Measurements from ENCODE around the gene RAB23. TPM values are rescaled to one million over a fixed set of nuclear protein-coding genes. Genes with fewer than 3 reads are reported as not detected.

RAB23 gene
- total RNA-seq, 2 experiments from 2014 or later = 3.5 to 4.1 TPM

- no TSS peak for BruUV-seq (replicated peaks)
Measured at GRCh38 chr6:57195457-57195856, 26.6 kb downstream of the RAB23 start.

GRCh38 chr6:57193177-57193576 lies 28.9 kb downstream of the RAB23 start:
- Histone ChIP-seq H3K9me3 (ENCODE audit: low read length) (no peaks in the 10 kb centered on the region), H3K79me2 (ENCODE audit: insufficient read depth, low read depth, low read length) (no peaks in the 10 kb centered on the region), H3K9me2 (ENCODE audit: insufficient read depth, low read length) (no peaks in the 10 kb centered on the region), H4K20me1 (ENCODE audit: insufficient read depth, low read length) (no peaks in the 10 kb centered on the region), H3K27ac (ENCODE audit: low read depth, low read length, poor library complexity, severe bottlenecking) (no peak overlapping the region), H3K36me3 (ENCODE audit: insufficient read depth, low read length) (peaks cover 25% of the 10 kb centered on the region; the same call in 1 of the 2 replicates), H3K4me1 (ENCODE audit: insufficient read depth, low read length, poor library complexity, severe bottlenecking) (no peaks in the 10 kb centered on the region), H3K4me2 (ENCODE audit: low read length) (no peak overlapping the region), H3K4me3 (ENCODE audit: low read depth, low read length, poor library complexity, severe bottlenecking) (no peak overlapping the region), H2AFZ (ENCODE audit: low read length) (no peak overlapping the region)
- POLR2A ChIA-PET = no interaction called here
- no TSS peak for BruUV-seq (replicated peaks)
- TF ChIP-seq CTCF (conservative IDR thresholded peaks at IDR 0.05; ENCODE audit: low read length) = no peak
- no peak for TF ChIP-seq EZH2phosphoT487 (IDR thresholded peaks at IDR 0.05; ENCODE audit: borderline replicate concordance, low read depth, low read length)
- intact Hi-C loops (cut with micrococcal nuclease; ENCODE audit: unreplicated experiment) = no loop called here
- no peak for DNase-seq (ENCODE audit: low spot score)
- CTCF ChIA-PET (ENCODE audit: unreplicated experiment) = no interaction called here

More at GRCh38 chr6:57195457-57195856, 26.6 kb downstream of the RAB23 start:
- Histone ChIP-seq H3K4me2 (ENCODE audit: low read length) (no peak overlapping the region), H3K79me2 (ENCODE audit: insufficient read depth, low read depth, low read length) (no peaks in the 10 kb centered on the region), H3K4me1 (ENCODE audit: insufficient read depth, low read length, poor library complexity, severe bottlenecking) (no peaks in the 10 kb centered on the region), H3K9me3 (ENCODE audit: low read length) (no peaks in the 10 kb centered on the region), H3K4me3 (ENCODE audit: low read depth, low read length, poor library complexity, severe bottlenecking) (no peak overlapping the region), H2AFZ (ENCODE audit: low read length) (no peak overlapping the region), H3K9me2 (ENCODE audit: insufficient read depth, low read length) (no peaks in the 10 kb centered on the region), H3K36me3 (ENCODE audit: insufficient read depth, low read length) (peaks cover 18% of the 10 kb centered on the region; the same call in 1 of the 2 replicates), H4K20me1 (ENCODE audit: insufficient read depth, low read length) (no peaks in the 10 kb centered on the region), H3K27ac (ENCODE audit: low read depth, low read length, poor library complexity, severe bottlenecking) (no peak overlapping the region)
- POLR2A ChIA-PET = no interaction called here
- TF ChIP-seq CTCF (conservative IDR thresholded peaks at IDR 0.05; ENCODE audit: low read length) = no peak
- no peak for TF ChIP-seq EZH2phosphoT487 (IDR thresholded peaks at IDR 0.05; ENCODE audit: borderline replicate concordance, low read depth, low read length)
- intact Hi-C loops (cut with micrococcal nuclease; ENCODE audit: unreplicated experiment) = no loop called here
- no peak for DNase-seq (ENCODE audit: low spot score)
- CTCF ChIA-PET (ENCODE audit: unreplicated experiment) = no interaction called here

GRCh38 chr6:57190140-57190539 lies 32.0 kb downstream of the RAB23 start:
- Histone ChIP-seq H3K4me2 (ENCODE audit: low read length) (no peak overlapping the region), H3K4me1 (ENCODE audit: insufficient read depth, low read length, poor library complexity, severe bottlenecking) (no peaks in the 10 kb centered on the region), H3K36me3 (ENCODE audit: insufficient read depth, low read length) (peaks cover 52% of the 10 kb centered on the region), H3K79me2 (ENCODE audit: insufficient read depth, low read depth, low read length) (no peaks in the 10 kb centered on the region), H3K27ac (ENCODE audit: low read depth, low read length, poor library complexity, severe bottlenecking) (no peak overlapping the region), H4K20me1 (ENCODE audit: insufficient read depth, low read length) (no peaks in the 10 kb centered on the region), H3K9me2 (ENCODE audit: insufficient read depth, low read length) (no peaks in the 10 kb centered on the region), H2AFZ (ENCODE audit: low read length) (no peak overlapping the region), H3K9me3 (ENCODE audit: low read length) (no peaks in the 10 kb centered on the region), H3K4me3 (ENCODE audit: low read depth, low read length, poor library complexity, severe bottlenecking) (no peak overlapping the region)
- CTCF ChIA-PET (ENCODE audit: unreplicated experiment) = no interaction called here
- BruUV-seq (replicated peaks) = no TSS peak
- POLR2A ChIA-PET = interaction anchor here (1.3 kb wide), 1 partner anchor 18 kb away, joined by 8 read pairs; the partner anchor contains the start of gene BAG2
- peak; percentile 15 for DNase-seq (ENCODE audit: low spot score)
- peak; percentile 55 for TF ChIP-seq CTCF (conservative IDR thresholded peaks at IDR 0.05; ENCODE audit: low read length)
- no peak for TF ChIP-seq EZH2phosphoT487 (IDR thresholded peaks at IDR 0.05; ENCODE audit: borderline replicate concordance, low read depth, low read length)
- intact Hi-C loops (cut with micrococcal nuclease; ENCODE audit: unreplicated experiment) = no loop called here
